Spinal cord (tissue), 10 donors: ENCODE measurements around the gene RARA. TPM values are rescaled to one million over a fixed set of nuclear protein-coding genes. Genes with fewer than 3 reads are reported as not detected.
A peak's percentile ranks its signal among the peaks of the same experiment; 100 is the strongest.

Source experiments
- DNase-seq, 6 donors: peaks; one replicate each; pipeline versions ENCODE4 v3.0.0 to v3.0.0-alpha.2; 2013 to 2015; ENCODE audit warnings: low spot score in 6 of 6, low read depth in 4 of 6
- H3K27ac ChIP-seq: one replicate; pipeline ENCODE4 v1.5.1; 2013; ENCODE audit warnings: low read depth, low read length, control low read depth
- H3K27me3 ChIP-seq: one replicate; pipeline ENCODE4 v1.6.1; 2013; ENCODE audit warnings: low read length; ENCODE audit not compliant: control insufficient read depth, insufficient read depth
- H3K36me3 ChIP-seq: one replicate; pipeline ENCODE4 v1.6.1; 2013; ENCODE audit warnings: low read length; ENCODE audit not compliant: control insufficient read depth, insufficient read depth
- H3K4me1 ChIP-seq: one replicate; pipeline ENCODE4 v1.6.1; 2013; ENCODE audit warnings: low read length; ENCODE audit not compliant: control insufficient read depth, insufficient read depth
- H3K4me3 ChIP-seq: one replicate; pipeline ENCODE4 v1.5.1; 2013; ENCODE audit warnings: low read depth, low read length, control low read depth
- H3K9me3 ChIP-seq: one replicate; pipeline ENCODE4 v1.6.1; 2013; ENCODE audit warnings: low read length; ENCODE audit not compliant: control insufficient read depth, insufficient read depth
- WGBS: methylation state at CpG from one replicate; pipeline ENCODE4 v1.1.5; 2013; ENCODE audit warnings: missing lambda C conversion rate; ENCODE audit not compliant: insufficient coverage; 5-methylcytosine and 5-hydroxymethylcytosine counted together
- polyA plus RNA-seq, 2 donors: library from polyadenylated mRNA; unstranded; fragments of 120-200 nt; gene quantifications; one replicate each; pipeline ENCODE4 v1.2.1, GENCODE V29; 2013; ENCODE audit not compliant: insufficient read length in 2 of 2
- total RNA-seq, 2 donors: library from RNA; depleted of rRNA in 1 of 2; stranded (reverse); fragments of 120-200 nt in 1 of 2; fragments of >200 nt in 1 of 2; gene quantifications; one replicate each; pipeline versions ENCODE4 v1.2.3 to v1.2.4, GENCODE V29; 2013 to 2014
- donor health status: healthy.

RARA gene
- total and polyA plus RNA-seq, 4 donors, result 10.2 to 54.5 (median 36.9) TPM

GRCh38 chr17:40342504-40343218 lies 33.7 kb downstream of the RARA start:
- peak overlapping the region; percentile 83 for H3K4me3 ChIP-seq
- peak in 1 of 6 donors; percentile 14 for DNase-seq
- peak overlapping the region; percentile 91 for H3K27ac ChIP-seq
- no peaks in the 10 kb centered on the region for H3K9me3 ChIP-seq
- peaks cover 69% of the 10 kb centered on the region for H3K4me1 ChIP-seq
- peaks cover 10% of the 10 kb centered on the region for H3K36me3 ChIP-seq
- no peaks in the 10 kb centered on the region for H3K27me3 ChIP-seq
- 0% methylated on average over 12 of the region's 38 CpGs for WGBS

GRCh38 chr17:40343219-40344119 lies 34.5 kb downstream of the RARA start:
- WGBS, result 20% methylated on average over 9 of the region's 15 CpGs
- H3K4me1 ChIP-seq, result peaks cover 76% of the 10 kb centered on the region
- H3K4me3 ChIP-seq, result peak overlapping the region; percentile 83
- peaks cover 15% of the 10 kb centered on the region for H3K36me3 ChIP-seq
- peak in 2 of 6 donors; percentile 62 to 74 for DNase-seq
- peak overlapping the region; percentile 91 for H3K27ac ChIP-seq
- H3K9me3 ChIP-seq, result no peaks in the 10 kb centered on the region
- H3K27me3 ChIP-seq, result no peaks in the 10 kb centered on the region

- Histone ChIP-seq H3K36me3 (peaks cover 19% of the 10 kb centered on the region), H3K27ac (peak overlapping the region; percentile 91), H3K27me3 (no peaks in the 10 kb centered on the region), H3K9me3 (no peaks in the 10 kb centered on the region), H3K4me1 (peaks cover 80% of the 10 kb centered on the region), H3K4me3 (peak overlapping the region; percentile 83)
- peak in 1 of 6 donors; percentile 9 for DNase-seq
- 12% methylated on average over 3 of the region's 7 CpGs for WGBS
Measured at GRCh38 chr17:40344421-40345160, 35.6 kb downstream of the RARA start.

- Histone ChIP-seq H3K4me1 (peaks cover 88% of the 10 kb centered on the region), H3K4me3 (peak overlapping the region; percentile 83), H3K36me3 (peaks cover 24% of the 10 kb centered on the region), H3K27me3 (no peaks in the 10 kb centered on the region), H3K9me3 (no peaks in the 10 kb centered on the region), H3K27ac (peak overlapping the region; percentile 91)
- WGBS, result 0% methylated on average over 20 of the region's 45 CpGs
- DNase-seq, result peak in 2 of 6 donors; percentile 85 to 90
Measured at GRCh38 chr17:40345161-40345993, 36.4 kb downstream of the RARA start.

GRCh38 chr17:40345994-40346764 lies 37.2 kb downstream of the RARA start:
- peak overlapping the region; percentile 91 for H3K27ac ChIP-seq
- H3K9me3 ChIP-seq, result no peaks in the 10 kb centered on the region

DNA sequence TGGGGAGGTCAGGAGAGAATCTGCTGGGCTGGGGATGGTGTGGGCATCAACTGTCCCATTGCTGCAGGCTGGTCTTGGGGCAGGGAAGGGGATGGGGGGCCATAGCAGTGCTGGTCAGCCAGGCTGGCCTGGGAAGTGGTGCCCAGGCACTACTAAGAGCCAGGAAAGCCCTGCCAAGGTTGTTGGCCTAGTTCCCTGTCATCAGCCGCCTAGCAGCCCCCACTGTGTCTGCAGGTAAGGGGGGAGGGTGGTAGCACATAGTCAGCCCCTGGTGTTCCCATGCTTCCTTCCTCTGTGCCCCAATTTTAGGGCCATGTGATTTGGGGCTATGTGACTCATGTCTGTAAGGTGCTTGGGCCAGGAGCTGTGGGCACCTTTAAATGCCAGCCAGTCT lies 37.8 kb downstream of the RARA start:
- Histone ChIP-seq H3K36me3 (peaks cover 31% of the 10 kb centered on the region), H3K9me3 (no peaks in the 10 kb centered on the region), H3K27ac (peak overlapping the region; percentile 91), H3K4me1 (peaks cover 97% of the 10 kb centered on the region), H3K27me3 (no peaks in the 10 kb centered on the region), H3K4me3 (no peak overlapping the region)
- WGBS, result 20% methylated on average over 1 of the region's 1 CpG
- DNase-seq, result no peak

More at GRCh38 chr17:40345994-40346764, 37.2 kb downstream of the RARA start:
- 27% methylated on average over 4 of the region's 11 CpGs for WGBS
- Histone ChIP-seq H3K4me1 (peaks cover 93% of the 10 kb centered on the region), H3K36me3 (peaks cover 25% of the 10 kb centered on the region), H3K4me3 (peak overlapping the region; percentile 83), H3K27me3 (no peaks in the 10 kb centered on the region)
- DNase-seq, result peak in 2 of 6 donors; percentile 32 to 68

- DNase-seq, result peak in 2 of 6 donors; percentile 66 to 81
- WGBS, result 20% methylated on average over 1 of the region's 9 CpGs
- H3K36me3 ChIP-seq, result peaks cover 36% of the 10 kb centered on the region
Measured at GRCh38 chr17:40347319-40348135, 38.5 kb downstream of the RARA start.

DNA sequence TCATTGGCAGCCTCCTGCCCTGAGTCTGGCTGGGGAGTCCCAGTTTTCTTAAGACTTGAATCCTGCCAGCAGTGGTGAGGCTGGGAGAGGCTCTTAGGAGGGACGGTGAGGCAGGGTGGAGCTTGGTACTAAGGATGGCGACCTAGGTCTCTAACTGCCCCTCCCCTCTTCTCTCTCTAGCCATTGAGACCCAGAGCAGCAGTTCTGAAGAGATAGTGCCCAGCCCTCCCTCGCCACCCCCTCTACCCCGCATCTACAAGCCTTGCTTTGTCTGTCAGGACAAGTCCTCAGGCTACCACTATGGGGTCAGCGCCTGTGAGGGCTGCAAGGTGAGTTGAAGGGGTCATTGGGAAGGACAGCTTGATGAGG lies 39.1 kb downstream of the RARA start:
- no CpG with 5 or more reads among the region's 5 CpGs for WGBS
- H3K27me3 ChIP-seq, result no peaks in the 10 kb centered on the region
- H3K4me3 ChIP-seq, result peak overlapping the region; percentile 19
- peaks cover 42% of the 10 kb centered on the region for H3K36me3 ChIP-seq
- H3K27ac ChIP-seq, result peak overlapping the region; percentile 91
- DNase-seq, result no peak
- peaks cover 99% of the 10 kb centered on the region for H3K4me1 ChIP-seq
- no peaks in the 10 kb centered on the region for H3K9me3 ChIP-seq

More at GRCh38 chr17:40347319-40348135, 38.5 kb downstream of the RARA start:
- peak overlapping the region; percentile 19 for H3K4me3 ChIP-seq
- peak overlapping the region; percentile 91 for H3K27ac ChIP-seq
- peaks cover 100% of the 10 kb centered on the region for H3K4me1 ChIP-seq
- H3K27me3 ChIP-seq, result no peaks in the 10 kb centered on the region
- H3K9me3 ChIP-seq, result no peaks in the 10 kb centered on the region
